RWPE2 (cell line): ENCODE measurements around the gene MSH2.

ENCODE experiments used
- ATAC-seq: fragments of 200-7000 bp; cut with Tn5 transposase; 3 replicates; pipeline ENCODE4 v1.9.1; 2021; ENCODE audit warnings: low read depth
- DNase-seq: peaks from one replicate; pipeline ENCODE4 v3.0.0-alpha.2; 2020; ENCODE audit warnings: low spot score
- H3K27ac ChIP-seq: fragments of 450-650 bp; 2 replicates; pipeline ENCODE4 v1.5.1; 2017; ENCODE audit warnings: mild to moderate bottlenecking; ENCODE audit not compliant: poor library complexity, severe bottlenecking
- H3K27me3 ChIP-seq: fragments of 250-450 bp; sonication (Bioruptor Pico); 2 replicates; pipeline ENCODE4 v1.5.1; 2021; ENCODE audit warnings: mild to moderate bottlenecking, moderate library complexity; ENCODE audit not compliant: insufficient read depth, poor library complexity, severe bottlenecking
- H3K36me3 ChIP-seq: fragments of 250-450 bp; sonication (Bioruptor Pico); 2 replicates; pipeline ENCODE4 v1.5.1; 2020; ENCODE audit warnings: low read depth, mild to moderate bottlenecking, moderate library complexity
- H3K4me1 ChIP-seq: fragments of 250-450 bp; sonication (Bioruptor Pico); 2 replicates; pipeline ENCODE4 v1.5.1; 2021; ENCODE audit warnings: mild to moderate bottlenecking, moderate library complexity; ENCODE audit not compliant: insufficient read depth, poor library complexity, severe bottlenecking
- H3K4me3 ChIP-seq: fragments of 250-450 bp; sonication (Bioruptor Pico); 2 replicates; pipeline ENCODE4 v1.5.1; 2021; ENCODE audit warnings: mild to moderate bottlenecking, moderate library complexity; ENCODE audit not compliant: severe bottlenecking
- H3K9me3 ChIP-seq: fragments of 250-450 bp; sonication (Bioruptor Pico); 2 replicates; pipeline ENCODE4 v1.5.1; 2021; ENCODE audit warnings: mild to moderate bottlenecking, moderate library complexity; ENCODE audit not compliant: severe bottlenecking
- TF ChIP-seq, protein P1 (sequence below): fragments of 450-650 bp; IDR thresholded peaks from one replicate; pipeline ENCODE4 v1.5.1; 2017; ENCODE audit warnings: mild to moderate bottlenecking, moderate library complexity; ENCODE audit not compliant: poor library complexity, severe bottlenecking

Gene MSH2

DNA sequence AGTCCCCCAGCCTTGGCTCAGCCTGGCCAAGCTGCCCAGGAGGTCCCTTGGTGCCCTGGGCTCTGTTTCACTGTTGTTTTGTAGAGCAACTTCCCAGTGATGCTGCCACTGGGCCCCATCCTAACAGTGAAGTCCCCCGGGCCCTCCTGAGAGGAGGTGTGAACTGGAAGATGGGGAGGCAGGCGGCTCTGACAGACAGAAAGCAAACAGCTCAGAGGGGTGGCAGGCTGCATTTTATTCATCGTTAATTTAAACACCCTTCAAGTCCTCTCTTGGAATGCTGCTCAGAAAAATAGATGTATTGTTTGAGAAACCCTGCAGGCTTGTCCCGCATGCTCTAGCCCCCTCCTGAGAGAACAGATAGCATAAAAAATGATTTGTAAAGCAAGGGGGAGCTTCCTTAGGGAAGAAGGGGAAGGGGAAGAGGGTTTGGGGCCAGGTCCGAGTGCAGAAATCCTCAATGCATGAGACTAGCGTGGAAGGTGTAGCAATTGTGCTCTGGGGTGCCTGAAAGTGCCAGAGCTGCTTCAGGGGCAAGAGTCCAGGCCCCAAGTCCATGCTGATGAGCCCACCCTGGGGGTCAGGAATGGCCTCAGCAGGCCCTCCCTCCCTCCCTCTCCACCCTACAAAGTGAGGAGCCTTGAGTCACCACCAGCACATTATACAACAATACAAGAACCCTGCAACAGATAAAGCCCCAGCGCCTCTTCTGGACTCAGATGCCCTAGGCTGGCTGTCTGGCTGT, 113.6 kb downstream of the MSH2 start:
- TF ChIP-seq, protein P1, sequence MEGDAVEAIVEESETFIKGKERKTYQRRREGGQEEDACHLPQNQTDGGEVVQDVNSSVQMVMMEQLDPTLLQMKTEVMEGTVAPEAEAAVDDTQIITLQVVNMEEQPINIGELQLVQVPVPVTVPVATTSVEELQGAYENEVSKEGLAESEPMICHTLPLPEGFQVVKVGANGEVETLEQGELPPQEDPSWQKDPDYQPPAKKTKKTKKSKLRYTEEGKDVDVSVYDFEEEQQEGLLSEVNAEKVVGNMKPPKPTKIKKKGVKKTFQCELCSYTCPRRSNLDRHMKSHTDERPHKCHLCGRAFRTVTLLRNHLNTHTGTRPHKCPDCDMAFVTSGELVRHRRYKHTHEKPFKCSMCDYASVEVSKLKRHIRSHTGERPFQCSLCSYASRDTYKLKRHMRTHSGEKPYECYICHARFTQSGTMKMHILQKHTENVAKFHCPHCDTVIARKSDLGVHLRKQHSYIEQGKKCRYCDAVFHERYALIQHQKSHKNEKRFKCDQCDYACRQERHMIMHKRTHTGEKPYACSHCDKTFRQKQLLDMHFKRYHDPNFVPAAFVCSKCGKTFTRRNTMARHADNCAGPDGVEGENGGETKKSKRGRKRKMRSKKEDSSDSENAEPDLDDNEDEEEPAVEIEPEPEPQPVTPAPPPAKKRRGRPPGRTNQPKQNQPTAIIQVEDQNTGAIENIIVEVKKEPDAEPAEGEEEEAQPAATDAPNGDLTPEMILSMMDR, result no peak
- ATAC-seq (no peak), DNase-seq (no peak)
- Histone ChIP-seq H3K9me3 (no peaks in the 10 kb centered on the region), H3K27me3 (no peaks in the 10 kb centered on the region), H3K36me3 (no peaks in the 10 kb centered on the region), H3K4me3 (no peak overlapping the region), H3K27ac (no peak overlapping the region), H3K4me1 (peaks cover 3% of the 10 kb centered on the region)

DNA sequence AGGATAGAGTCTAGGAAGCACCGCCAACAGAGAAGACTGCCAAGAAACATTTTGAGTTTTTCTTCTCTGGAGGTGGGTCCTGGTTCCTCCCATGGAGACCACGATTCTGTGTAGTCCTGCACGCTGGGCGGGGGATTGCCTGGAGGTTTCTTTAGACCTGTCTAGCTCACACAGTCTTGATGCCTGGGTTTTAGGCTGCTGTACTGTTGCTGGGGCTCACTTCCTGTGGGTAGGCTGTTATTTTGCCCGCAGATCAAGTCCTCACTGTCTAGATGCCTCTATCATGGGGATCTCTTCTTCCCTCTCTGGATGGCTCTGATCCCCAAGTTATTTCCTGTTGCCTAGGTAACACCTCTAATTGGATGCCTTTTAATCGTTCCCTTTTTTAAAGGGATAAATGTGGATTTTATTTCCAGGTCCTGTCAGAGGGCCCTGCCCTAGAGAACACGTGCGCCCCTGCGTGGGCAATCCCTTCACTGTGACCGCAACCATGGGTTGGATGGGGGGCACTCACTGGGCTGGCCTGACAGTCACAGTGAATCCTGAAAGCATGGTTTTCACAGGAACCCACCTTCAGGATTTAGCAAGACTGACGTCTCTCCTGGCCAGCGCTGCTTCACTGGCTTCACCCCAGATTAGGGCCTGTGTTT, 115.7 kb downstream of the MSH2 start:
- TF ChIP-seq, protein P1, result no peak
- Histone ChIP-seq H3K4me3 (no peak overlapping the region), H3K36me3 (no peaks in the 10 kb centered on the region), H3K27me3 (no peaks in the 10 kb centered on the region), H3K9me3 (no peaks in the 10 kb centered on the region), H3K27ac (no peak overlapping the region), H3K4me1 (peaks cover 3% of the 10 kb centered on the region)
- ATAC-seq, result no peak
- DNase-seq, result no peak

DNA sequence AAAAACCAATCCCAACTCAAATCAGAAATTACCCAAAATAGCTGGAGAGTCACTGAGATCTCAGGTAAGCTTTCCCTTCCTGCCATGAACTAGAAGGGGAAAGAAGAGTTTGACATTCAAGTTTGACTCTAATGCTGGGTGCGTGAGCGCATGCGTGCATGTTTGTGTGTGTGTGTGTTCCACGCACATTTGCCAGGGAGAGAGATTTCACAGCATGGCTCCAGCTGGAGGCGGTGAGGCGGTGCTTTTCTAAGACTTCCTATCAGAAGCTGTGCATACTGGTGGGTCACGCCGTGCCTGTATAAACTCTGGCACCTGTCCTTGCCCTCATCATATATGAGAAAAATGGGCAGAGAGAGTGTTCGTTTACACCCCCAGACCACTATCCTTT, 116.2 kb downstream of the MSH2 start:
- TF ChIP-seq, protein P1, result no peak
- DNase-seq (no peak), ATAC-seq (no peak)
- H3K27ac ChIP-seq, result no peak overlapping the region
- no peaks in the 10 kb centered on the region for H3K27me3 ChIP-seq
- H3K36me3 ChIP-seq, result no peaks in the 10 kb centered on the region
- H3K4me3 ChIP-seq, result no peak overlapping the region
- H3K9me3 ChIP-seq, result no peaks in the 10 kb centered on the region
- H3K4me1 ChIP-seq, result peaks cover 3% of the 10 kb centered on the region

- TF ChIP-seq, protein P1, result no peak
- ATAC-seq (no peak), DNase-seq (no peak)
Measured at GRCh38 chr2:47519604-47520301, 116.8 kb downstream of the MSH2 start.

More at GRCh38 chr2:47519604-47520301, 116.8 kb downstream of the MSH2 start:
- H3K4me3 ChIP-seq, result no peak overlapping the region
- H3K36me3 ChIP-seq, result no peaks in the 10 kb centered on the region
- H3K27ac ChIP-seq, result no peak overlapping the region
- peaks cover 3% of the 10 kb centered on the region for H3K4me1 ChIP-seq
- no peaks in the 10 kb centered on the region for H3K9me3 ChIP-seq
- no peaks in the 10 kb centered on the region for H3K27me3 ChIP-seq
